HepG2 (cell line): ENCODE measurements around the gene SLC4A11. TPM values are rescaled to one million over a fixed set of nuclear protein-coding genes. Genes with fewer than 3 reads are reported as not detected.

Source experiments
- ARID2 ChIP-seq: sonication (generic); formaldehyde crosslinking; IDR thresholded peaks from 2 replicates; pipeline ENCODE4 v1.8.1; 2022; ENCODE audit warnings: mild to moderate bottlenecking, missing genetic modification reagents, borderline replicate concordance
- ESRRA ChIP-seq: sonication (generic); formaldehyde crosslinking; IDR thresholded peaks from 2 replicates; pipeline ENCODE4 v1.5.1; 2020; ENCODE audit warnings: mild to moderate bottlenecking, low read depth, missing genetic modification reagents
- HMGA1 ChIP-seq: sonication (generic); formaldehyde crosslinking; conservative IDR thresholded peaks from 2 replicates; pipeline ENCODE4 v1.4.0; 2020; ENCODE audit warnings: missing genetic modification reagents
- IRF9 ChIP-seq: sonication (generic); formaldehyde crosslinking; IDR thresholded peaks from 2 replicates; pipeline ENCODE4 v1.8.0; 2022; ENCODE audit warnings: missing genetic modification reagents, mild to moderate bottlenecking, borderline replicate concordance
- NPAS2 ChIP-seq: sonication (generic); formaldehyde crosslinking; IDR thresholded peaks from 2 replicates; pipeline ENCODE4 v1.8.0; 2022; ENCODE audit warnings: mild to moderate bottlenecking, missing genetic modification reagents, borderline replicate concordance
- PRDM4 ChIP-seq: sonication (generic); formaldehyde crosslinking; IDR thresholded peaks from 2 replicates; pipeline ENCODE4 v1.9.0; 2021; ENCODE audit warnings: missing genetic modification reagents, borderline replicate concordance
- PTBP1 ChIP-seq: fragments of 200-400 bp; formaldehyde crosslinking; IDR thresholded peaks from 2 replicates; pipeline ENCODE4 v1.6.1; 2018; ENCODE audit warnings: low read length, low read depth; ENCODE audit not compliant: poor library complexity, severe bottlenecking
- ZBTB39 ChIP-seq: sonication (generic); formaldehyde crosslinking; IDR thresholded peaks from 2 replicates; pipeline ENCODE4 v1.5.0; 2020; ENCODE audit warnings: missing genetic modification reagents
- ZBTB4 ChIP-seq: sonication (generic); formaldehyde crosslinking; IDR thresholded peaks from 2 replicates; pipeline ENCODE4 v1.4.0; 2020; ENCODE audit warnings: missing genetic modification reagents, mild to moderate bottlenecking, borderline replicate concordance
- ZC3H13 ChIP-seq: sonication (generic); formaldehyde crosslinking; IDR thresholded peaks from 2 replicates; pipeline ENCODE4 v1.8.1; 2023; ENCODE audit warnings: mild to moderate bottlenecking, missing genetic modification reagents, moderate library complexity
- ZFYVE20 ChIP-seq: sonication (generic); formaldehyde crosslinking; IDR thresholded peaks from 2 replicates; pipeline ENCODE4 v1.8.0; 2023; ENCODE audit warnings: low read depth, mild to moderate bottlenecking, moderate library complexity, missing genetic modification reagents, borderline replicate concordance
- ZNF44 ChIP-seq: sonication (generic); formaldehyde crosslinking; IDR thresholded peaks from 2 replicates; pipeline ENCODE4 v1.5.1; 2020; ENCODE audit warnings: mild to moderate bottlenecking, missing genetic modification reagents
- ZNF441 ChIP-seq: sonication (generic); formaldehyde crosslinking; IDR thresholded peaks from 2 replicates; pipeline ENCODE4 v1.7.0; 2021; ENCODE audit warnings: missing genetic modification reagents, borderline replicate concordance
- ZNF558 ChIP-seq: sonication (generic); formaldehyde crosslinking; IDR thresholded peaks from 2 replicates; pipeline ENCODE4 v1.9.0; 2022; ENCODE audit warnings: mild to moderate bottlenecking, missing genetic modification reagents, borderline replicate concordance
- ZNF619 ChIP-seq: sonication (generic); formaldehyde crosslinking; IDR thresholded peaks from 2 replicates; pipeline ENCODE4 v1.4.0; 2020; ENCODE audit warnings: mild to moderate bottlenecking, missing genetic modification reagents
- ZNF710 ChIP-seq: sonication (generic); formaldehyde crosslinking; IDR thresholded peaks from 2 replicates; pipeline ENCODE4 v1.5.0; 2020; ENCODE audit warnings: mild to moderate bottlenecking, missing genetic modification reagents, borderline replicate concordance
- ZNF749 ChIP-seq: sonication (generic); formaldehyde crosslinking; IDR thresholded peaks from 2 replicates; pipeline ENCODE4 v1.8.0; 2022; ENCODE audit warnings: mild to moderate bottlenecking, missing genetic modification reagents, moderate library complexity, borderline replicate concordance
- polyA plus RNA-seq, 8 experiments: library from polyadenylated mRNA; depleted of rRNA in 3 of 8; stranded (reverse) in 7 of 8; unstranded in 1 of 8; fragments of >200 nt; fragmentation: Illumina TruSeq in 4 of 8; extraction: Trizol in 4 of 8; gene quantifications; 2 replicates each; pipeline versions ENCODE4 v1.2.1 to v1.2.3, GENCODE V29; 2011 to 2016; ENCODE audit warnings: low read depth in 4 of 8, missing spikeins in 1 of 8, mixed read lengths in 1 of 8; ENCODE audit not compliant: insufficient read depth in 1 of 8
- total RNA-seq, 5 experiments: library from RNA; depleted of rRNA; stranded (reverse); fragments of >200 nt; fragmentation: Illumina TruSeq; extraction: Trizol; gene quantifications; 2 replicates each; pipeline ENCODE4 v1.2.3, GENCODE V29; 2016; ENCODE audit warnings: low read depth in 1 of 5

The SLC4A11 gene
- total and polyA plus RNA-seq, 2 of the 13 experiments (the other 11 are each of a cell fraction or from before 2014, with no cell fraction given), result 3.9 to 27.0 TPM

GRCh38 chr20:3237958-3238615 lies 903 bp downstream of the SLC4A11 start (continued):
- no peak for TF ChIP-seq PRDM4 (CRISPR knock-in tag)
- 0 out of 2 replicates have a peak, but pooled peaks have one; percentile 1 for TF ChIP-seq IRF9 (CRISPR knock-in tag)
- TF ChIP-seq ZNF710 (CRISPR knock-in tag), result no peak
- TF ChIP-seq NPAS2 (CRISPR knock-in tag), result no peak
- TF ChIP-seq ZNF619, result no peak
- TF ChIP-seq HMGA1 (CRISPR knock-in tag), result no peak
- TF ChIP-seq ZNF558 (CRISPR knock-in tag), result no peak
- no peak for TF ChIP-seq ESRRA
- TF ChIP-seq ZNF44, result no peak
- no peak for TF ChIP-seq ZNF441 (CRISPR knock-in tag)
- TF ChIP-seq ZNF749 (CRISPR knock-in tag), result no peak
- TF ChIP-seq ZFYVE20, result no peak
- peak; percentile 64; the same call in 1 of the 2 replicates for TF ChIP-seq ARID2 (CRISPR knock-in tag)
- no peak; the same call in 1 of the 2 replicates for TF ChIP-seq ZC3H13 (CRISPR knock-in tag)
- TF ChIP-seq ZBTB4 (CRISPR knock-in tag), result 0 out of 2 replicates have a peak, but pooled peaks have one; percentile 20
- peak; percentile 23; the same call in 1 of the 2 replicates for TF ChIP-seq ZBTB39
- no peak for TF ChIP-seq PTBP1
